ENCODE results near the gene SLC22A23. TPM values are rescaled to one million over a fixed set of nuclear protein-coding genes. Genes with fewer than 3 reads are reported as not detected.

The SLC22A23 gene
- total RNA-seq, 1 donor from 2014 or later, result 0.05 TPM

GRCh38 chr6:3449750-3450305, 7.0 kb downstream of the SLC22A23 start:
- H3K36me3 Mint-ChIP-seq (ENCODE audit: low read depth), result no peaks in the 10 kb centered on the region
- no peaks in the 10 kb centered on the region for H3K4me1 Mint-ChIP-seq (ENCODE audit: low read depth)
- intact Hi-C loops (cut with micrococcal nuclease), result loop anchor here (10.0 kb wide), 1 partner anchor 685 kb away; the partner anchor contains the start of gene WRNIP1
- H3K27me3 Mint-ChIP-seq (ENCODE audit: insufficient read depth), result peaks cover 14% of the 10 kb centered on the region
- H3K4me3 Mint-ChIP-seq, result no peak overlapping the region
- no peaks in the 10 kb centered on the region for H3K9me3 Mint-ChIP-seq
- no peak overlapping the region for H3K27ac Mint-ChIP-seq
- no peak for DNase-seq (ENCODE audit: low spot score)

GRCh38 chr6:3449321-3449720, 7.5 kb downstream of the SLC22A23 start:
- Mint-ChIP-seq H3K4me1 (ENCODE audit: low read depth) (no peaks in the 10 kb centered on the region), H3K9me3 (no peaks in the 10 kb centered on the region), H3K36me3 (ENCODE audit: low read depth) (no peaks in the 10 kb centered on the region), H3K4me3 (no peak overlapping the region), H3K27me3 (ENCODE audit: insufficient read depth) (peaks cover 14% of the 10 kb centered on the region), H3K27ac (no peak overlapping the region)
- DNase-seq (ENCODE audit: low spot score), result no peak
- intact Hi-C loops (cut with micrococcal nuclease), result no loop called here

GRCh38 chr6:3447005-3447404, 9.8 kb downstream of the SLC22A23 start:
- H3K36me3 Mint-ChIP-seq (ENCODE audit: low read depth), result no peaks in the 10 kb centered on the region
- no peak overlapping the region for H3K27ac Mint-ChIP-seq
- H3K4me1 Mint-ChIP-seq (ENCODE audit: low read depth), result no peaks in the 10 kb centered on the region
- no peak for DNase-seq (ENCODE audit: low spot score)
- intact Hi-C loops (cut with micrococcal nuclease), result no loop called here
- H3K4me3 Mint-ChIP-seq, result no peak overlapping the region
- peaks cover 5% of the 10 kb centered on the region for H3K27me3 Mint-ChIP-seq (ENCODE audit: insufficient read depth)
- no peaks in the 10 kb centered on the region for H3K9me3 Mint-ChIP-seq

GRCh38 chr6:3446184-3446583, 10.7 kb downstream of the SLC22A23 start:
- H3K27ac Mint-ChIP-seq, result no peak overlapping the region
- H3K4me1 Mint-ChIP-seq (ENCODE audit: low read depth), result no peaks in the 10 kb centered on the region
- intact Hi-C loops (cut with micrococcal nuclease), result no loop called here

GRCh38 chr6:3444276-3445088, 12.4 kb downstream of the SLC22A23 start:
- H3K27ac Mint-ChIP-seq, result no peak overlapping the region
- DNase-seq (ENCODE audit: low spot score), result no peak
- intact Hi-C loops (cut with micrococcal nuclease), result no loop called here
- no peaks in the 10 kb centered on the region for H3K36me3 Mint-ChIP-seq (ENCODE audit: low read depth)
- no peak overlapping the region for H3K4me3 Mint-ChIP-seq
- H3K4me1 Mint-ChIP-seq (ENCODE audit: low read depth), result no peaks in the 10 kb centered on the region
- H3K27me3 Mint-ChIP-seq (ENCODE audit: insufficient read depth), result peaks cover 5% of the 10 kb centered on the region
- no peaks in the 10 kb centered on the region for H3K9me3 Mint-ChIP-seq

More at GRCh38 chr6:3446184-3446583, 10.7 kb downstream of the SLC22A23 start:
- Mint-ChIP-seq H3K27me3 (ENCODE audit: insufficient read depth) (peaks cover 5% of the 10 kb centered on the region), H3K9me3 (no peaks in the 10 kb centered on the region), H3K4me3 (no peak overlapping the region), H3K36me3 (ENCODE audit: low read depth) (no peaks in the 10 kb centered on the region)
- DNase-seq (ENCODE audit: low spot score), result no peak

GRCh38 chr6:3443221-3443515, 13.7 kb downstream of the SLC22A23 start:
- Mint-ChIP-seq H3K27me3 (ENCODE audit: insufficient read depth) (no peaks in the 10 kb centered on the region), H3K36me3 (ENCODE audit: low read depth) (no peaks in the 10 kb centered on the region), H3K9me3 (no peaks in the 10 kb centered on the region), H3K27ac (no peak overlapping the region), H3K4me3 (no peak overlapping the region), H3K4me1 (ENCODE audit: low read depth) (no peaks in the 10 kb centered on the region)
- no peak for DNase-seq (ENCODE audit: low spot score)
- intact Hi-C loops (cut with micrococcal nuclease), result no loop called here

GRCh38 chr6:3442431-3443220, 14.2 kb downstream of the SLC22A23 start:
- DNase-seq (ENCODE audit: low spot score), result no peak
- Mint-ChIP-seq H3K27me3 (ENCODE audit: insufficient read depth) (peaks cover 3% of the 10 kb centered on the region), H3K36me3 (ENCODE audit: low read depth) (no peaks in the 10 kb centered on the region), H3K27ac (no peak overlapping the region), H3K9me3 (no peaks in the 10 kb centered on the region), H3K4me1 (ENCODE audit: low read depth) (no peaks in the 10 kb centered on the region), H3K4me3 (no peak overlapping the region)
- intact Hi-C loops (cut with micrococcal nuclease), result no loop called here

- no peak for DNase-seq (ENCODE audit: low spot score)
- Mint-ChIP-seq H3K9me3 (no peaks in the 10 kb centered on the region), H3K27ac (no peak overlapping the region), H3K4me3 (no peak overlapping the region), H3K36me3 (ENCODE audit: low read depth) (no peaks in the 10 kb centered on the region), H3K27me3 (ENCODE audit: insufficient read depth) (peaks cover 3% of the 10 kb centered on the region), H3K4me1 (ENCODE audit: low read depth) (no peaks in the 10 kb centered on the region)
- intact Hi-C loops (cut with micrococcal nuclease), result no loop called here
These were observed 15.9 kb downstream of the SLC22A23 start for GRCh38 chr6:3440911-3441310.

- DNase-seq (ENCODE audit: low spot score), result no peak
- Mint-ChIP-seq H3K27ac (no peak overlapping the region), H3K36me3 (ENCODE audit: low read depth) (no peaks in the 10 kb centered on the region), H3K4me3 (no peak overlapping the region), H3K4me1 (ENCODE audit: low read depth) (no peaks in the 10 kb centered on the region), H3K27me3 (ENCODE audit: insufficient read depth) (peaks cover 3% of the 10 kb centered on the region), H3K9me3 (no peaks in the 10 kb centered on the region)
- intact Hi-C loops (cut with micrococcal nuclease), result no loop called here
These were observed 16.9 kb downstream of the SLC22A23 start for GRCh38 chr6:3439961-3440360.

GRCh38 chr6:3438190-3439167, 18.4 kb downstream of the SLC22A23 start:
- intact Hi-C loops (cut with micrococcal nuclease), result no loop called here
- no peaks in the 10 kb centered on the region for H3K36me3 Mint-ChIP-seq (ENCODE audit: low read depth)
- no peak for DNase-seq (ENCODE audit: low spot score)
- H3K9me3 Mint-ChIP-seq, result no peaks in the 10 kb centered on the region
- no peak overlapping the region for H3K27ac Mint-ChIP-seq
- H3K4me1 Mint-ChIP-seq (ENCODE audit: low read depth), result no peaks in the 10 kb centered on the region
- no peak overlapping the region for H3K4me3 Mint-ChIP-seq
- H3K27me3 Mint-ChIP-seq (ENCODE audit: insufficient read depth), result peaks cover 3% of the 10 kb centered on the region

- DNase-seq (ENCODE audit: low spot score), result no peak
- H3K4me3 Mint-ChIP-seq, result no peak overlapping the region
- no peaks in the 10 kb centered on the region for H3K36me3 Mint-ChIP-seq (ENCODE audit: low read depth)
- H3K27me3 Mint-ChIP-seq (ENCODE audit: insufficient read depth), result peaks cover 3% of the 10 kb centered on the region
- no peak overlapping the region for H3K27ac Mint-ChIP-seq
- no peaks in the 10 kb centered on the region for H3K9me3 Mint-ChIP-seq
- no peaks in the 10 kb centered on the region for H3K4me1 Mint-ChIP-seq (ENCODE audit: low read depth)
- intact Hi-C loops (cut with micrococcal nuclease), result no loop called here
These were observed 23.8 kb downstream of the SLC22A23 start for GRCh38 chr6:3433005-3433404.

GRCh38 chr6:3432416-3432815, 24.4 kb downstream of the SLC22A23 start:
- no peak overlapping the region for H3K4me3 Mint-ChIP-seq
- no peaks in the 10 kb centered on the region for H3K9me3 Mint-ChIP-seq
- intact Hi-C loops (cut with micrococcal nuclease), result no loop called here
- no peaks in the 10 kb centered on the region for H3K4me1 Mint-ChIP-seq (ENCODE audit: low read depth)
- no peaks in the 10 kb centered on the region for H3K36me3 Mint-ChIP-seq (ENCODE audit: low read depth)
- no peaks in the 10 kb centered on the region for H3K27me3 Mint-ChIP-seq (ENCODE audit: insufficient read depth)
- no peak overlapping the region for H3K27ac Mint-ChIP-seq
- DNase-seq (ENCODE audit: low spot score), result no peak
